ENCODE data around the gene UNC80. TPM values are rescaled to one million over a fixed set of nuclear protein-coding genes. Genes with fewer than 3 reads are reported as not detected.

The UNC80 gene
- total and polyA plus RNA-seq, 10 donors: 0.05 to 1.9 (median 0.63) TPM

GRCh38 chr2:209818939-209819338 lies 47.3 kb downstream of the UNC80 start:
- intact Hi-C loops (cut with DNase I; ENCODE audit: low total_unique reads): no loop called here
- Histone ChIP-seq H3K4me1 (no peaks in the 10 kb centered on the region), H3K36me3 (no peaks in the 10 kb centered on the region), H3K27ac (no peak overlapping the region), H3K4me3 (no peak overlapping the region), H3K27me3 (replicated peaks in 1 of 7) (no peaks in the 10 kb centered on the region), H3K9me3 (no peaks in the 10 kb centered on the region)
- no peak for TF ChIP-seq POLR2A (IDR thresholded peaks at IDR 0.05)
- no peak for TF ChIP-seq POLR2AphosphoS5 (IDR thresholded peaks at IDR 0.05)
- TF ChIP-seq, protein P1, sequence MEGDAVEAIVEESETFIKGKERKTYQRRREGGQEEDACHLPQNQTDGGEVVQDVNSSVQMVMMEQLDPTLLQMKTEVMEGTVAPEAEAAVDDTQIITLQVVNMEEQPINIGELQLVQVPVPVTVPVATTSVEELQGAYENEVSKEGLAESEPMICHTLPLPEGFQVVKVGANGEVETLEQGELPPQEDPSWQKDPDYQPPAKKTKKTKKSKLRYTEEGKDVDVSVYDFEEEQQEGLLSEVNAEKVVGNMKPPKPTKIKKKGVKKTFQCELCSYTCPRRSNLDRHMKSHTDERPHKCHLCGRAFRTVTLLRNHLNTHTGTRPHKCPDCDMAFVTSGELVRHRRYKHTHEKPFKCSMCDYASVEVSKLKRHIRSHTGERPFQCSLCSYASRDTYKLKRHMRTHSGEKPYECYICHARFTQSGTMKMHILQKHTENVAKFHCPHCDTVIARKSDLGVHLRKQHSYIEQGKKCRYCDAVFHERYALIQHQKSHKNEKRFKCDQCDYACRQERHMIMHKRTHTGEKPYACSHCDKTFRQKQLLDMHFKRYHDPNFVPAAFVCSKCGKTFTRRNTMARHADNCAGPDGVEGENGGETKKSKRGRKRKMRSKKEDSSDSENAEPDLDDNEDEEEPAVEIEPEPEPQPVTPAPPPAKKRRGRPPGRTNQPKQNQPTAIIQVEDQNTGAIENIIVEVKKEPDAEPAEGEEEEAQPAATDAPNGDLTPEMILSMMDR (IDR thresholded peaks at IDR 0.05 in 8 of 11, conservative IDR thresholded peaks at IDR 0.05 in 3 of 11): no peak
- WGBS, 5 donors: 92 to 95% (median 93%) methylated on average over 7 of the region's 7 CpGs
- DNase-seq: no peak

- Histone ChIP-seq H3K4me3 (no peak overlapping the region), H3K36me3 (no peaks in the 10 kb centered on the region), H3K9me3 (no peaks in the 10 kb centered on the region), H3K27me3 (replicated peaks in 1 of 7) (no peaks in the 10 kb centered on the region), H3K4me1 (no peaks in the 10 kb centered on the region), H3K27ac (no peak overlapping the region)
- TF ChIP-seq POLR2AphosphoS5 (IDR thresholded peaks at IDR 0.05): no peak
- no peak for TF ChIP-seq POLR2A (IDR thresholded peaks at IDR 0.05)
- TF ChIP-seq, protein P1 (IDR thresholded peaks at IDR 0.05 in 8 of 11, conservative IDR thresholded peaks at IDR 0.05 in 3 of 11): no peak
- intact Hi-C loops (cut with DNase I; ENCODE audit: low total_unique reads): no loop called here
- WGBS, 5 donors: 52 to 63% (median 58%) methylated on average over 4 of the region's 4 CpGs
- no peak for DNase-seq
Measured at GRCh38 chr2:209821806-209822205, 50.2 kb downstream of the UNC80 start.

DNA sequence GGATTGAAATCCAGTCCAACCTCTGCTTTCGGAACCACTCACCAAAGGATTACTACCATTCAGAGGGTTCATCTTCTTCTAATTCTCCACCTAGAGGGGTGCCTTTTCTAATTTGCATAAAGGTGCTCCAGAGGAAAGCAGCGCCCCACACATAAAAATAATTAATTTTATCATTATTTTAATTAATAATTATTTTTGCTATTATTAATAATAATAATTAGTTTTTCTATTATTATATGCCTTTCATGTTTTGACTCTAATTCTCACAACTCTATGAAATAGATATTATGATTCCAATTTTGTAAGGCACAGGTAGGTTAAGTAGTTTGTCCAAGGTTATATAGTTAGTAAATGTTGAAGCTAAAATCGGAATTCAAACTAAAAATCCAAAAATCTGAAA lies 51.9 kb downstream of the UNC80 start:
- Histone ChIP-seq H3K9me3 (no peaks in the 10 kb centered on the region), H3K36me3 (no peaks in the 10 kb centered on the region), H3K4me3 (no peak overlapping the region), H3K27ac (no peak overlapping the region), H3K4me1 (no peaks in the 10 kb centered on the region), H3K27me3 (replicated peaks in 1 of 7) (no peaks in the 10 kb centered on the region)
- TF ChIP-seq, protein P1 (IDR thresholded peaks at IDR 0.05 in 8 of 11, conservative IDR thresholded peaks at IDR 0.05 in 3 of 11): no peak
- no peak for TF ChIP-seq POLR2AphosphoS5 (IDR thresholded peaks at IDR 0.05)
- DNase-seq: no peak
- intact Hi-C loops (cut with DNase I; ENCODE audit: low total_unique reads): no loop called here
- 79 to 90% (median 85%) methylated on average over 3 of the region's 3 CpGs for WGBS, 5 donors

GRCh38 chr2:209824391-209824790 lies 52.8 kb downstream of the UNC80 start:
- intact Hi-C loops (cut with DNase I; ENCODE audit: low total_unique reads): no loop called here
- Histone ChIP-seq H3K27me3 (replicated peaks in 1 of 7) (no peaks in the 10 kb centered on the region), H3K9me3 (no peaks in the 10 kb centered on the region), H3K27ac (no peak overlapping the region), H3K36me3 (no peaks in the 10 kb centered on the region), H3K4me3 (no peak overlapping the region), H3K4me1 (no peaks in the 10 kb centered on the region)
- no peak for DNase-seq
- TF ChIP-seq POLR2AphosphoS5 (IDR thresholded peaks at IDR 0.05) (no peak), POLR2A (IDR thresholded peaks at IDR 0.05) (no peak)
- TF ChIP-seq, protein P1 (IDR thresholded peaks at IDR 0.05 in 8 of 11, conservative IDR thresholded peaks at IDR 0.05 in 3 of 11): no peak
- WGBS, 5 donors: 78 to 100% (median 83%) methylated on average over 1 of the region's 1 CpG
